NB4 (cell line): ENCODE measurements around the gene SHPK.

Experiments used
- MYC ChIP-seq: IDR thresholded peaks from 2 replicates; pipeline ENCODE4 v1.6.1; 2011; ENCODE audit warnings: low read depth, low read length
- POLR2A ChIP-seq: IDR thresholded peaks from 2 replicates; pipeline ENCODE4 v1.6.1; 2011; ENCODE audit warnings: mild to moderate bottlenecking; ENCODE audit not compliant: insufficient read length; ENCODE audit errors: extremely low read depth
- TF ChIP-seq, protein P1 (sequence below): IDR thresholded peaks from one replicate; pipeline ENCODE4 v1.5.1; 2012; ENCODE audit warnings: low read depth, low read length
- TF ChIP-seq, protein P2 (sequence below): IDR thresholded peaks from 2 replicates; pipeline ENCODE4 v1.6.1; 2011; ENCODE audit warnings: low read depth, low read length

DNA sequence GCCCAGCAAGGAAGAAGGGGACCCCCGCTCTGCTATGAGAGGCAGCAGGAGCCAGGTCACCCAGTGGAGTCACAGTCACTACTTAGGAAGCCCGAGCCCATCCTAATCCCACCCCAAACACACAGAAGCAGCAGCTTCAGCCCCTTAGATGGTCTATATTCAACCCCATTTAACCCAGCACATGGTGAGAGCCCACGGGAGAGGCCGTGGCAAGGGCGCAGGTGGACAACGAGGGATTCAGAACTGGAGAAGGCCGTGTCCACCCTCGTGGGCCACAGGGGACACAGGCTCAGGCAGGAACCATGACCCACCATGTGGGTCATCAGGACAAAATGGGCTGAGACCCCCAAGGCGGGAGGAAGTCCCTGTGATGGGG is 76.8 kb downstream of the SHPK start:
- TF ChIP-seq, protein P1, sequence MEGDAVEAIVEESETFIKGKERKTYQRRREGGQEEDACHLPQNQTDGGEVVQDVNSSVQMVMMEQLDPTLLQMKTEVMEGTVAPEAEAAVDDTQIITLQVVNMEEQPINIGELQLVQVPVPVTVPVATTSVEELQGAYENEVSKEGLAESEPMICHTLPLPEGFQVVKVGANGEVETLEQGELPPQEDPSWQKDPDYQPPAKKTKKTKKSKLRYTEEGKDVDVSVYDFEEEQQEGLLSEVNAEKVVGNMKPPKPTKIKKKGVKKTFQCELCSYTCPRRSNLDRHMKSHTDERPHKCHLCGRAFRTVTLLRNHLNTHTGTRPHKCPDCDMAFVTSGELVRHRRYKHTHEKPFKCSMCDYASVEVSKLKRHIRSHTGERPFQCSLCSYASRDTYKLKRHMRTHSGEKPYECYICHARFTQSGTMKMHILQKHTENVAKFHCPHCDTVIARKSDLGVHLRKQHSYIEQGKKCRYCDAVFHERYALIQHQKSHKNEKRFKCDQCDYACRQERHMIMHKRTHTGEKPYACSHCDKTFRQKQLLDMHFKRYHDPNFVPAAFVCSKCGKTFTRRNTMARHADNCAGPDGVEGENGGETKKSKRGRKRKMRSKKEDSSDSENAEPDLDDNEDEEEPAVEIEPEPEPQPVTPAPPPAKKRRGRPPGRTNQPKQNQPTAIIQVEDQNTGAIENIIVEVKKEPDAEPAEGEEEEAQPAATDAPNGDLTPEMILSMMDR = no peak
- TF ChIP-seq POLR2A = no peak
- TF ChIP-seq, protein P2, sequence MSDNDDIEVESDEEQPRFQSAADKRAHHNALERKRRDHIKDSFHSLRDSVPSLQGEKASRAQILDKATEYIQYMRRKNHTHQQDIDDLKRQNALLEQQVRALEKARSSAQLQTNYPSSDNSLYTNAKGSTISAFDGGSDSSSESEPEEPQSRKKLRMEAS = no peak
- TF ChIP-seq MYC = no peak
